Measurements from ENCODE around the gene GABRR3.

GABRR3 gene

DNA sequence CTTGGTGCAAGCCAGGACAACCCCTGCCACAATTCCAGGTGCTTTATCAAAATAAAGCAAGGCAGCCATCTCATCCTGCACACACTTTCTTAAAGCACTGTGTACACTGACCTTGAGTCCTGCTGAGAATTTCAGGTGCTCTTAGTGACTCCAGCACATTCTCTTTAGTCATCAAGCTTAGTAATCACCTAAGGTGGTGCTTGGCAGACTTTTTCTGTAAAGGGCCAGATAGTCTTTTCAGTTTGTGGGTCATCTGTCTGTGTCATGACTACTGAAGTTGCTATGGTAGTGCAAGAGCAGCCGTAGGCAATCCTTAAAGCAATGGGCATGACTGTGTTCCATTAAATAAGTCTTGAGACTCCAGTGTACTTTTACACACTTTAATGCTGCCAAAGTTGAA lies 99.3 kb downstream of the GABRR3 start:
- H3K4me3 ChIP-seq, result no peak overlapping the region
- no peak for TF ChIP-seq CTCF (IDR thresholded peaks at IDR 0.05)
- DNase-seq, result no peak
- intact Hi-C loops (cut with DNase I; ENCODE audit: low total_unique reads), result no loop called here
- H3K27ac ChIP-seq, result no peak overlapping the region
- peaks cover 0 to 3% (median 0%) of the 10 kb centered on the region in 4 donors for H3K4me1 ChIP-seq
- peaks cover 27 to 71% (median 30%) of the 10 kb centered on the region in 3 donors for H3K36me3 ChIP-seq
- H3K27me3 ChIP-seq, result no peaks in the 10 kb centered on the region
- H3K9me3 ChIP-seq, result no peaks in the 10 kb centered on the region

Measured in tibial artery (tissue), 4 donors.